ENCODE data around the gene C11orf58.

Gene C11orf58

GRCh38 chr11:16791191-16791961 is 52.9 kb downstream of the C11orf58 start:
- peaks cover 22 to 27% of the 10 kb centered on the region in 2 donors for H3K36me3 ChIP-seq (ENCODE audit: control insufficient read depth in 2 of 2, insufficient read depth in 2 of 2, low read length in 2 of 2)
- no peak overlapping the region for H3K9ac ChIP-seq (ENCODE audit: low read depth in 1 of 2, low read length in 2 of 2)
- no peaks in the 10 kb centered on the region for H3K9me3 ChIP-seq (ENCODE audit: control insufficient read depth in 2 of 2, low read length in 2 of 2)
- no peaks in the 10 kb centered on the region for H3K27me3 ChIP-seq (ENCODE audit: control insufficient read depth in 2 of 2, insufficient read depth in 2 of 2, low read length in 2 of 2)
- peaks cover under 1 to 5% of the 10 kb centered on the region in 2 donors for H3K4me1 ChIP-seq (ENCODE audit: control insufficient read depth in 2 of 2, insufficient read depth in 2 of 2, low read length in 2 of 2)
- no peak overlapping the region for H3K4me3 ChIP-seq (ENCODE audit: low read length in 2 of 2)
- H3K27ac ChIP-seq (ENCODE audit: low read depth in 2 of 2, low read length in 2 of 2) = peak overlapping the region; percentile 28 to 44

GRCh38 chr11:16792426-16792825 is 54.0 kb downstream of the C11orf58 start:
- H3K4me3 ChIP-seq (ENCODE audit: low read length in 2 of 2) = no peak overlapping the region
- H3K36me3 ChIP-seq (ENCODE audit: control insufficient read depth in 2 of 2, insufficient read depth in 2 of 2, low read length in 2 of 2) = peaks cover 22 to 27% of the 10 kb centered on the region in 2 donors
- no peak overlapping the region for H3K9ac ChIP-seq (ENCODE audit: low read depth in 1 of 2, low read length in 2 of 2)
- no peaks in the 10 kb centered on the region for H3K9me3 ChIP-seq (ENCODE audit: control insufficient read depth in 2 of 2, low read length in 2 of 2)
- H3K27me3 ChIP-seq (ENCODE audit: control insufficient read depth in 2 of 2, insufficient read depth in 2 of 2, low read length in 2 of 2) = no peaks in the 10 kb centered on the region
- H3K27ac ChIP-seq (ENCODE audit: low read depth in 2 of 2, low read length in 2 of 2) = no peak overlapping the region
- peaks cover 0 to 5% of the 10 kb centered on the region in 2 donors for H3K4me1 ChIP-seq (ENCODE audit: control insufficient read depth in 2 of 2, insufficient read depth in 2 of 2, low read length in 2 of 2)

- peaks cover 20 to 23% of the 10 kb centered on the region in 2 donors for H3K36me3 ChIP-seq (ENCODE audit: control insufficient read depth in 2 of 2, insufficient read depth in 2 of 2, low read length in 2 of 2)
- H3K4me1 ChIP-seq (ENCODE audit: control insufficient read depth in 2 of 2, insufficient read depth in 2 of 2, low read length in 2 of 2) = peaks cover 0 to 5% of the 10 kb centered on the region in 2 donors
- no peak overlapping the region for H3K27ac ChIP-seq (ENCODE audit: low read depth in 2 of 2, low read length in 2 of 2)
Measured at GRCh38 chr11:16793009-16793408, 54.6 kb downstream of the C11orf58 start.

GRCh38 chr11:16793511-16793910 is 55.1 kb downstream of the C11orf58 start:
- Histone ChIP-seq H3K4me3 (ENCODE audit: low read length in 2 of 2) (no peak overlapping the region), H3K4me1 (ENCODE audit: control insufficient read depth in 2 of 2, insufficient read depth in 2 of 2, low read length in 2 of 2) (peaks cover 0 to 5% of the 10 kb centered on the region in 2 donors), H3K9ac (ENCODE audit: low read depth in 1 of 2, low read length in 2 of 2) (no peak overlapping the region), H3K27ac (ENCODE audit: low read depth in 2 of 2, low read length in 2 of 2) (no peak overlapping the region), H3K36me3 (ENCODE audit: control insufficient read depth in 2 of 2, insufficient read depth in 2 of 2, low read length in 2 of 2) (peaks cover 18 to 20% of the 10 kb centered on the region in 2 donors), H3K27me3 (ENCODE audit: control insufficient read depth in 2 of 2, insufficient read depth in 2 of 2, low read length in 2 of 2) (no peaks in the 10 kb centered on the region), H3K9me3 (ENCODE audit: control insufficient read depth in 2 of 2, low read length in 2 of 2) (no peaks in the 10 kb centered on the region)

More at GRCh38 chr11:16793009-16793408, 54.6 kb downstream of the C11orf58 start:
- no peak overlapping the region for H3K9ac ChIP-seq (ENCODE audit: low read depth in 1 of 2, low read length in 2 of 2)
- no peaks in the 10 kb centered on the region for H3K9me3 ChIP-seq (ENCODE audit: control insufficient read depth in 2 of 2, low read length in 2 of 2)
- H3K27me3 ChIP-seq (ENCODE audit: control insufficient read depth in 2 of 2, insufficient read depth in 2 of 2, low read length in 2 of 2) = no peaks in the 10 kb centered on the region
- no peak overlapping the region for H3K4me3 ChIP-seq (ENCODE audit: low read length in 2 of 2)

- peak overlapping the region in 1 of 2 donors; percentile 49 for H3K27ac ChIP-seq (ENCODE audit: low read depth in 2 of 2, low read length in 2 of 2)
- H3K36me3 ChIP-seq (ENCODE audit: control insufficient read depth in 2 of 2, insufficient read depth in 2 of 2, low read length in 2 of 2) = peaks cover 16 to 18% of the 10 kb centered on the region in 2 donors
- H3K4me1 ChIP-seq (ENCODE audit: control insufficient read depth in 2 of 2, insufficient read depth in 2 of 2, low read length in 2 of 2) = peaks cover 0 to 5% of the 10 kb centered on the region in 2 donors
- no peak overlapping the region for H3K4me3 ChIP-seq (ENCODE audit: low read length in 2 of 2)
- no peak overlapping the region for H3K9ac ChIP-seq (ENCODE audit: low read depth in 1 of 2, low read length in 2 of 2)
- H3K9me3 ChIP-seq (ENCODE audit: control insufficient read depth in 2 of 2, low read length in 2 of 2) = no peaks in the 10 kb centered on the region
- H3K27me3 ChIP-seq (ENCODE audit: control insufficient read depth in 2 of 2, insufficient read depth in 2 of 2, low read length in 2 of 2) = no peaks in the 10 kb centered on the region
Measured at GRCh38 chr11:16794047-16794818, 55.8 kb downstream of the C11orf58 start.

GRCh38 chr11:16795146-16795545 is 56.7 kb downstream of the C11orf58 start:
- peaks cover 0 to 5% of the 10 kb centered on the region in 2 donors for H3K4me1 ChIP-seq (ENCODE audit: control insufficient read depth in 2 of 2, insufficient read depth in 2 of 2, low read length in 2 of 2)
- H3K9me3 ChIP-seq (ENCODE audit: control insufficient read depth in 2 of 2, low read length in 2 of 2) = no peaks in the 10 kb centered on the region
- H3K27me3 ChIP-seq (ENCODE audit: control insufficient read depth in 2 of 2, insufficient read depth in 2 of 2, low read length in 2 of 2) = no peaks in the 10 kb centered on the region
- H3K36me3 ChIP-seq (ENCODE audit: control insufficient read depth in 2 of 2, insufficient read depth in 2 of 2, low read length in 2 of 2) = peaks cover 9 to 15% of the 10 kb centered on the region in 2 donors
- no peak overlapping the region for H3K4me3 ChIP-seq (ENCODE audit: low read length in 2 of 2)
- no peak overlapping the region for H3K9ac ChIP-seq (ENCODE audit: low read depth in 1 of 2, low read length in 2 of 2)
- H3K27ac ChIP-seq (ENCODE audit: low read depth in 2 of 2, low read length in 2 of 2) = peak overlapping the region; percentile 46 to 49

- Histone ChIP-seq H3K9me3 (ENCODE audit: control insufficient read depth in 2 of 2, low read length in 2 of 2) (no peaks in the 10 kb centered on the region), H3K27me3 (ENCODE audit: control insufficient read depth in 2 of 2, insufficient read depth in 2 of 2, low read length in 2 of 2) (no peaks in the 10 kb centered on the region), H3K4me3 (ENCODE audit: low read length in 2 of 2) (no peak overlapping the region), H3K27ac (ENCODE audit: low read depth in 2 of 2, low read length in 2 of 2) (no peak overlapping the region), H3K9ac (ENCODE audit: low read depth in 1 of 2, low read length in 2 of 2) (no peak overlapping the region), H3K4me1 (ENCODE audit: control insufficient read depth in 2 of 2, insufficient read depth in 2 of 2, low read length in 2 of 2) (no peaks in the 10 kb centered on the region), H3K36me3 (ENCODE audit: control insufficient read depth in 2 of 2, insufficient read depth in 2 of 2, low read length in 2 of 2) (peaks cover 7 to 19% of the 10 kb centered on the region in 2 donors)
Measured at GRCh38 chr11:16796311-16796710, 57.9 kb downstream of the C11orf58 start.

- no peak overlapping the region for H3K9ac ChIP-seq (ENCODE audit: low read depth in 1 of 2, low read length in 2 of 2)
- peaks cover 11 to 22% of the 10 kb centered on the region in 2 donors for H3K36me3 ChIP-seq (ENCODE audit: control insufficient read depth in 2 of 2, insufficient read depth in 2 of 2, low read length in 2 of 2)
- no peak overlapping the region for H3K4me3 ChIP-seq (ENCODE audit: low read length in 2 of 2)
- no peaks in the 10 kb centered on the region for H3K27me3 ChIP-seq (ENCODE audit: control insufficient read depth in 2 of 2, insufficient read depth in 2 of 2, low read length in 2 of 2)
- no peaks in the 10 kb centered on the region for H3K4me1 ChIP-seq (ENCODE audit: control insufficient read depth in 2 of 2, insufficient read depth in 2 of 2, low read length in 2 of 2)
- no peak overlapping the region for H3K27ac ChIP-seq (ENCODE audit: low read depth in 2 of 2, low read length in 2 of 2)
- H3K9me3 ChIP-seq (ENCODE audit: control insufficient read depth in 2 of 2, low read length in 2 of 2) = no peaks in the 10 kb centered on the region
Measured at GRCh38 chr11:16797776-16798175, 59.3 kb downstream of the C11orf58 start.

- no peak overlapping the region for H3K27ac ChIP-seq (ENCODE audit: low read depth in 2 of 2, low read length in 2 of 2)
- H3K9me3 ChIP-seq (ENCODE audit: control insufficient read depth in 2 of 2, low read length in 2 of 2) = no peaks in the 10 kb centered on the region
- no peak overlapping the region for H3K4me3 ChIP-seq (ENCODE audit: low read length in 2 of 2)
- peaks cover 5 to 17% of the 10 kb centered on the region in 2 donors for H3K36me3 ChIP-seq (ENCODE audit: control insufficient read depth in 2 of 2, insufficient read depth in 2 of 2, low read length in 2 of 2)
- no peaks in the 10 kb centered on the region for H3K27me3 ChIP-seq (ENCODE audit: control insufficient read depth in 2 of 2, insufficient read depth in 2 of 2, low read length in 2 of 2)
- no peak overlapping the region for H3K9ac ChIP-seq (ENCODE audit: low read depth in 1 of 2, low read length in 2 of 2)
- peaks cover 4% of the 10 kb centered on the region in 2 donors for H3K4me1 ChIP-seq (ENCODE audit: control insufficient read depth in 2 of 2, insufficient read depth in 2 of 2, low read length in 2 of 2)
Measured at GRCh38 chr11:16799221-16799620, 60.8 kb downstream of the C11orf58 start.

GRCh38 chr11:16799890-16800289 is 61.4 kb downstream of the C11orf58 start:
- no peaks in the 10 kb centered on the region for H3K9me3 ChIP-seq (ENCODE audit: control insufficient read depth in 2 of 2, low read length in 2 of 2)
- no peak overlapping the region for H3K4me3 ChIP-seq (ENCODE audit: low read length in 2 of 2)
- no peak overlapping the region for H3K27ac ChIP-seq (ENCODE audit: low read depth in 2 of 2, low read length in 2 of 2)
- no peaks in the 10 kb centered on the region for H3K27me3 ChIP-seq (ENCODE audit: control insufficient read depth in 2 of 2, insufficient read depth in 2 of 2, low read length in 2 of 2)
- H3K36me3 ChIP-seq (ENCODE audit: control insufficient read depth in 2 of 2, insufficient read depth in 2 of 2, low read length in 2 of 2) = peaks cover 5 to 15% of the 10 kb centered on the region in 2 donors
- no peak overlapping the region for H3K9ac ChIP-seq (ENCODE audit: low read depth in 1 of 2, low read length in 2 of 2)
- H3K4me1 ChIP-seq (ENCODE audit: control insufficient read depth in 2 of 2, insufficient read depth in 2 of 2, low read length in 2 of 2) = peaks cover 10 to 11% of the 10 kb centered on the region in 2 donors
